Vagina (tissue), 2 donors: ENCODE measurements around the gene ANG.

ENCODE experiments used
- POLR2A ChIP-seq, 2 donors: fragments of 450-650 bp; IDR thresholded peaks; one replicate each; pipeline ENCODE4 v1.6.1; 2017; ENCODE audit warnings: antibody characterized with exemption in 2 of 2, mild to moderate bottlenecking in 2 of 2, moderate library complexity in 2 of 2
- TF ChIP-seq, protein P1 (sequence below), 3 experiments: fragments of 450-650 bp in 2 of 3; fragments of 200-600 bp in 1 of 3; sonication (generic) in 1 of 3; IDR thresholded peaks; one replicate each; pipeline ENCODE4 v1.5.1; 2017 to 2019; ENCODE audit warnings: antibody characterized with exemption in 3 of 3, mild to moderate bottlenecking in 2 of 3, moderate library complexity in 2 of 3

DNA sequence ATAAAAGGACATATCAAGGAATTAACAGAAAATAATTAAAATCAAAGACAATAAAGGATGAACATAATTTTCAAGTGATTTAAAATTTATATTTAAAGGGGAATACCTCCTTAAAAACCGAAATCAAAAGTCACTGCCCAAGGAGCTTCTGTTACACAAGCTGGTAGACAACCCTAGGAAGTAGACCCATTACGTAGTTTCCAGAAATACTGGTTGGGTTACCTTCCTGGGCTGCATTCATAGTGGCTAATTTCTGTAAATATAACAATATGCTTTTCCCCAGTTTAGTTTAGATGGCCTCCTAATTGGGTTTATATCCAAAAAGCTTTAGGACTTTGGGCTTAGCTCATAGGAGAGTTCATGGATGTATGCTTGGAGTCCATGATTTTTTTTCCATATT is 55.0 kb downstream of the ANG start:
- TF ChIP-seq, protein P1, sequence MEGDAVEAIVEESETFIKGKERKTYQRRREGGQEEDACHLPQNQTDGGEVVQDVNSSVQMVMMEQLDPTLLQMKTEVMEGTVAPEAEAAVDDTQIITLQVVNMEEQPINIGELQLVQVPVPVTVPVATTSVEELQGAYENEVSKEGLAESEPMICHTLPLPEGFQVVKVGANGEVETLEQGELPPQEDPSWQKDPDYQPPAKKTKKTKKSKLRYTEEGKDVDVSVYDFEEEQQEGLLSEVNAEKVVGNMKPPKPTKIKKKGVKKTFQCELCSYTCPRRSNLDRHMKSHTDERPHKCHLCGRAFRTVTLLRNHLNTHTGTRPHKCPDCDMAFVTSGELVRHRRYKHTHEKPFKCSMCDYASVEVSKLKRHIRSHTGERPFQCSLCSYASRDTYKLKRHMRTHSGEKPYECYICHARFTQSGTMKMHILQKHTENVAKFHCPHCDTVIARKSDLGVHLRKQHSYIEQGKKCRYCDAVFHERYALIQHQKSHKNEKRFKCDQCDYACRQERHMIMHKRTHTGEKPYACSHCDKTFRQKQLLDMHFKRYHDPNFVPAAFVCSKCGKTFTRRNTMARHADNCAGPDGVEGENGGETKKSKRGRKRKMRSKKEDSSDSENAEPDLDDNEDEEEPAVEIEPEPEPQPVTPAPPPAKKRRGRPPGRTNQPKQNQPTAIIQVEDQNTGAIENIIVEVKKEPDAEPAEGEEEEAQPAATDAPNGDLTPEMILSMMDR (IDR thresholded peaks at IDR 0.05) = no peak
- TF ChIP-seq POLR2A (IDR thresholded peaks at IDR 0.05) = no peak
